Gastrocnemius medialis (tissue), 4 donors: ENCODE results near the gene ANGPTL1. TPM values are rescaled to one million over a fixed set of nuclear protein-coding genes. Genes with fewer than 3 reads are reported as not detected.

Source experiments
- ATAC-seq, 2 donors: fragments of 150-250 bp; one replicate each; pipeline ENCODE4 v1.9.1; 2016
- DNase-seq, 2 donors: peaks; one replicate each; pipeline ENCODE4 v3.0.0-alpha.2; 2019
- H3K27ac ChIP-seq, 4 donors: fragments of 200-600 bp; sonication (generic); 1 replicate in 1 of 4; 2 replicates in 3 of 4; pipeline ENCODE4 v1.5.1; 2016 to 2018; ENCODE audit warnings: mild to moderate bottlenecking in 2 of 4, moderate library complexity in 1 of 4
- H3K27me3 ChIP-seq, 3 donors: fragments of 200-600 bp; sonication (generic) in 2 of 3; 1 replicate in 1 of 3; 2 replicates in 2 of 3; pipeline versions ENCODE4 v1.5.1 to v1.6.0; 2016 to 2019; ENCODE audit warnings: mild to moderate bottlenecking in 1 of 3, moderate library complexity in 1 of 3
- H3K36me3 ChIP-seq, 2 donors: fragments of 200-600 bp; sonication (generic) in 1 of 2; one replicate each; pipeline ENCODE4 v1.5.1; 2017 to 2018
- H3K4me1 ChIP-seq, 2 donors: fragments of 200-600 bp; sonication (generic) in 1 of 2; one replicate each; pipeline ENCODE4 v1.5.1; 2016 to 2017; ENCODE audit warnings: mild to moderate bottlenecking in 2 of 2
- H3K4me3 ChIP-seq, 4 donors: fragments of 200-600 bp; sonication (generic) in 3 of 4; 1 replicate in 1 of 4; 2 replicates in 3 of 4; pipeline ENCODE4 v1.5.1; 2016 to 2019; ENCODE audit warnings: mild to moderate bottlenecking in 2 of 4
- H3K9me3 ChIP-seq, 3 donors: fragments of 200-600 bp; sonication (generic) in 2 of 3; 1 replicate in 1 of 3; 2 replicates in 2 of 3; pipeline ENCODE4 v1.5.1; 2016 to 2019
- CTCF ChIP-seq, 5 experiments: fragments of 450-650 bp in 3 of 5; fragments of 200-600 bp in 2 of 5; sonication (generic) in 2 of 5; IDR thresholded peaks in 4 of 5; conservative IDR thresholded peaks in 1 of 5; 1 replicate in 4 of 5; 2 replicates in 1 of 5; pipeline ENCODE4 v1.5.1; 2016 to 2019; ENCODE audit warnings: antibody characterized with exemption in 5 of 5, mild to moderate bottlenecking in 3 of 5, moderate library complexity in 3 of 5
- POLR2A ChIP-seq, 2 donors: fragments of 450-650 bp; IDR thresholded peaks; one replicate each; pipeline ENCODE4 v1.6.1; 2017; ENCODE audit warnings: antibody characterized with exemption in 2 of 2, mild to moderate bottlenecking in 2 of 2, moderate library complexity in 2 of 2
- in situ Hi-C, 4 donors: fragments of 200-750 bp; cut with MboI; loops; one replicate each; pipeline versions ENCODE4 v1.15.0 to v1.8.0; 2017; ENCODE audit warnings: low sequenced_read_pairs in 4 of 4
- intact Hi-C: fragments of 100-400 bp; cut with DNase I; formaldehyde crosslinking; loops from one replicate; pipeline ENCODE4 v1.15.1; 2023; ENCODE audit warnings: low total_unique reads
- total RNA-seq, 4 donors: library from RNA; depleted of rRNA; stranded (reverse); fragments of >200 nt; gene quantifications; one replicate each; pipeline versions ENCODE4 v1.1.0 to v1.2.3, GENCODE V29; 2016

ANGPTL1 gene
- total RNA-seq, 4 donors from 2014 or later, result 15.7 to 75.2 (median 42.8) TPM

GRCh38 chr1:178867670-178868069 is 3.2 kb downstream of the ANGPTL1 start:
- Histone ChIP-seq H3K27ac (peak overlapping the region; percentile 76 to 84 (median 82)), H3K4me3 (peak overlapping the region; percentile 54 to 63 (median 58)), H3K9me3 (no peaks in the 10 kb centered on the region), H3K4me1 (peaks cover 40 to 53% of the 10 kb centered on the region in 2 donors), H3K36me3 (no peaks in the 10 kb centered on the region), H3K27me3 (no peaks in the 10 kb centered on the region)
- intact Hi-C loops, result loop anchor here (5.0 to 10.0 kb wide), 3 partner anchors 140 to 330 kb away; partner anchors contain the start of genes FAM20B and RALGPS2
- DNase-seq (no peak), ATAC-seq (peak in 1 of 2 donors; percentile 52)
- TF ChIP-seq CTCF (IDR thresholded peaks at IDR 0.05 in 4 of 5, conservative IDR thresholded peaks at IDR 0.05 in 1 of 5) (no peak), POLR2A (IDR thresholded peaks at IDR 0.05) (no peak)
- in situ Hi-C loops, result no loop called here

- Histone ChIP-seq H3K27me3 (no peaks in the 10 kb centered on the region), H3K36me3 (no peaks in the 10 kb centered on the region), H3K4me1 (peaks cover 12 to 33% of the 10 kb centered on the region in 2 donors), H3K27ac (peak overlapping the region; percentile 6 to 84 (median 26)), H3K4me3 (peak overlapping the region in 3 of 4 donors; percentile 3 to 18 (median 13)), H3K9me3 (no peaks in the 10 kb centered on the region)
- in situ Hi-C loops (no loop called here), intact Hi-C loops (loop anchor here (10.0 kb wide), 1 partner anchor 160 kb away; the partner anchor contains the start of gene FAM20B)
- ATAC-seq, result no peak
- DNase-seq, result no peak
- TF ChIP-seq POLR2A (IDR thresholded peaks at IDR 0.05) (no peak), CTCF (IDR thresholded peaks at IDR 0.05 in 4 of 5, conservative IDR thresholded peaks at IDR 0.05 in 1 of 5) (no peak)
Measured at GRCh38 chr1:178864326-178864725, 6.6 kb downstream of the ANGPTL1 start.

GRCh38 chr1:178862864-178863263 is 8.0 kb downstream of the ANGPTL1 start:
- DNase-seq (no peak), ATAC-seq (no peak)
- Histone ChIP-seq H3K4me1 (peaks cover 12 to 32% of the 10 kb centered on the region in 2 donors), H3K36me3 (no peaks in the 10 kb centered on the region), H3K4me3 (peak overlapping the region in 2 of 4 donors; percentile 1 to 20), H3K27ac (peak overlapping the region in 1 of 4 donors; percentile 84), H3K27me3 (no peaks in the 10 kb centered on the region), H3K9me3 (no peaks in the 10 kb centered on the region)
- in situ Hi-C loops (no loop called here), intact Hi-C loops (loop anchor here (10.0 kb wide), 1 partner anchor 162 kb away; the partner anchor contains the start of gene FAM20B)
- no peak for TF ChIP-seq POLR2A (IDR thresholded peaks at IDR 0.05)
- TF ChIP-seq CTCF (IDR thresholded peaks at IDR 0.05 in 4 of 5, conservative IDR thresholded peaks at IDR 0.05 in 1 of 5), result no peak

GRCh38 chr1:178862416-178862815 is 8.5 kb downstream of the ANGPTL1 start:
- H3K36me3 ChIP-seq, result no peaks in the 10 kb centered on the region

More at GRCh38 chr1:178862416-178862815, 8.5 kb downstream of the ANGPTL1 start:
- Histone ChIP-seq H3K4me1 (peaks cover 12 to 32% of the 10 kb centered on the region in 2 donors), H3K4me3 (peak overlapping the region in 1 of 4 donors; percentile 1), H3K27me3 (no peaks in the 10 kb centered on the region), H3K27ac (no peak overlapping the region), H3K9me3 (no peaks in the 10 kb centered on the region)
- ATAC-seq (no peak), DNase-seq (no peak)
- in situ Hi-C loops (no loop called here), intact Hi-C loops (loop anchor here (10.0 kb wide), 1 partner anchor 162 kb away; the partner anchor contains the start of gene FAM20B)
- TF ChIP-seq POLR2A (IDR thresholded peaks at IDR 0.05), result no peak
- TF ChIP-seq CTCF (IDR thresholded peaks at IDR 0.05 in 4 of 5, conservative IDR thresholded peaks at IDR 0.05 in 1 of 5), result no peak
